Transverse colon (tissue), 4 donors: ENCODE measurements around the gene IL36G. TPM values are rescaled to one million over a fixed set of nuclear protein-coding genes. Genes with fewer than 3 reads are reported as not detected.

ENCODE experiments used
- DNase-seq: peaks from one replicate; pipeline ENCODE4 v3.0.0-alpha.2; 2019
- H3K27ac ChIP-seq, 4 donors: fragments of 200-600 bp; sonication (generic); 2 replicates each; pipeline ENCODE4 v1.5.1; 2016 to 2018; ENCODE audit warnings: inconsistent platforms in 4 of 4
- H3K27me3 ChIP-seq: fragments of 200-600 bp; sonication (generic); 2 replicates; pipeline ENCODE4 v1.5.1; 2017; ENCODE audit warnings: inconsistent platforms
- H3K36me3 ChIP-seq, 4 donors: fragments of 200-600 bp; sonication (generic); 2 replicates each; pipeline ENCODE4 v1.5.1; 2017 to 2019; ENCODE audit warnings: inconsistent platforms in 4 of 4
- H3K4me1 ChIP-seq, 4 donors: fragments of 200-600 bp; sonication (generic); 2 replicates each; pipeline ENCODE4 v1.5.1; 2017 to 2020; ENCODE audit warnings: inconsistent platforms in 4 of 4
- H3K4me3 ChIP-seq, 4 donors: fragments of 200-600 bp; sonication (generic); 1 replicate in 1 of 4; 2 replicates in 3 of 4; pipeline versions ENCODE4 v1.5.1 to v1.6.1; 2017 to 2019; ENCODE audit warnings: inconsistent platforms in 4 of 4
- H3K9me3 ChIP-seq, 2 donors: fragments of 200-600 bp; sonication (generic); 2 replicates each; pipeline ENCODE4 v1.5.1; 2017 to 2019; ENCODE audit warnings: inconsistent platforms in 2 of 2
- CTCF ChIP-seq, 5 experiments: fragments of 200-600 bp in 3 of 5; fragments of 450-650 bp in 2 of 5; sonication (generic) in 3 of 5; IDR thresholded peaks; 1 replicate in 2 of 5; 2 replicates in 3 of 5; pipeline ENCODE4 v1.5.1; 2016 to 2017; ENCODE audit warnings: antibody characterized with exemption in 5 of 5, inconsistent platforms in 3 of 5, mild to moderate bottlenecking in 2 of 5, moderate library complexity in 1 of 5
- EP300 ChIP-seq: sonication (generic); formaldehyde crosslinking; IDR thresholded peaks from one replicate; pipeline ENCODE4 v1.6.1; 2017; ENCODE audit warnings: antibody characterized with exemption, low read depth
- POLR2A ChIP-seq: fragments of 450-650 bp; IDR thresholded peaks from one replicate; pipeline ENCODE4 v1.6.1; 2016; ENCODE audit warnings: antibody characterized with exemption, mild to moderate bottlenecking, moderate library complexity
- POLR2AphosphoS5 ChIP-seq, 3 donors: sonication (generic); formaldehyde crosslinking; IDR thresholded peaks; one replicate each; pipeline ENCODE4 v1.6.1; 2016; ENCODE audit warnings: antibody characterized with exemption in 3 of 3
- WGBS, 2 donors: methylation state at CpG; one replicate each; pipeline ENCODE4 v1.1.5; 2018; ENCODE audit warnings: low coverage in 1 of 2; 5-methylcytosine and 5-hydroxymethylcytosine counted together
- in situ Hi-C, 4 donors: fragments of 200-750 bp; cut with MboI; loops; one replicate each; pipeline versions ENCODE4 v1.15.0 to v1.15.1; 2017; ENCODE audit warnings: low sequenced_read_pairs in 3 of 4, low pct_ligation_motif_present in 1 of 4, low pct_unique_long_range_greater_than_20kb in 1 of 4
- intact Hi-C: fragments of 100-400 bp; cut with DNase I; formaldehyde crosslinking; loops from one replicate; pipeline ENCODE4 v1.15.1; 2023; ENCODE audit warnings: low total_unique reads
- small RNA-seq, 4 donors: library from RNA; depleted of rRNA; stranded (forward); fragments of <200 nt; gene quantifications; one replicate each; pipeline ENCODE3, GENCODE V24; 2016
- total RNA-seq, 4 donors: library from RNA; depleted of rRNA; stranded (reverse); fragments of >200 nt; gene quantifications; one replicate each; pipeline ENCODE4 v1.1.0, GENCODE V29; 2016

The IL36G gene
- total RNA-seq, 4 donors from 2014 or later = 2.8 TPM; not detected in 3

DNA sequence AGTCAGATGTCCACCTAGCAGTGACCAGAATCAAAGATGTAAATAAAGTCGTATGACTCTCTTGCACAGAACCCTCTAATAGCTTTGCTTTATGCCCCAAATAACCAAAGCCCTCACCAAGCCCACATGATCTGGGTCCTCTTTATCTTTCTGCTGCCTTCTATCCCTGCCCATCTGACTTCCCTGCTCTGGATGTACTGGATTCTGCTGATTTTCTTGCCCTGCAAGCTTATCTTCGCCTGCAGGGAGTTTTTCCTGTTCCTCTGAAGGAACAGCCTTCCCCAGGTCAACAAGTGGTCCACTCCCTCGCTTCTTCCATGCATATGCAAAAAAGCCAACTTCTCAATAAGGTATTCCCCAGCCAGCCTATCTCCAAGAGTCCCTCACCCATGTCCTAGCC is 56.2 kb downstream of the IL36G start:
- 73 to 83% methylated on average over 3 of the region's 3 CpGs for WGBS, 2 donors
- in situ Hi-C loops = no loop called here
- H3K4me3 ChIP-seq = no peak overlapping the region
- no peak overlapping the region for H3K27ac ChIP-seq
- no peaks in the 10 kb centered on the region for H3K36me3 ChIP-seq
- intact Hi-C loops = no loop called here
- no peak for DNase-seq
- H3K4me1 ChIP-seq = peaks cover 0 to 2% (median 0%) of the 10 kb centered on the region in 4 donors
- TF ChIP-seq POLR2A (no peak), POLR2AphosphoS5 (IDR thresholded peaks at IDR 0.05) (no peak), EP300 (no peak), CTCF (IDR thresholded peaks at IDR 0.05) (no peak)
- no peaks in the 10 kb centered on the region for H3K9me3 ChIP-seq
- H3K27me3 ChIP-seq = peaks cover 25% of the 10 kb centered on the region

Small RNA genes within 50 kb of the gene (small RNA-seq; reads per million reads assigned to genes)
- 0 reads per million in 4 donors for gene HMGN2P23

Other genes starting within 250 kb of the IL36G start
- gene CKAP2L, start 213.4 kb upstream of the IL36G start, total RNA-seq = 10 to 100 TPM in 1 of 4 donors, 1 to 10 TPM in 1, under 1 TPM in 1, not detected in 1; 0.64 to 33.0 (median 2.2) TPM
- not detected for gene IL1A, start 193.5 kb upstream of the IL36G start, total RNA-seq
- 1 to 10 TPM in 3 of 4 donors, not detected in 1; 1.9 to 7.1 (median 4.6) TPM for gene IL1B, start 141.2 kb upstream of the IL36G start, total RNA-seq
- gene IL37, start 66.8 kb upstream of the IL36G start, total RNA-seq = 1 to 10 TPM in 2 of 4 donors, not detected in 2; 1.1 to 2.6 TPM
- not detected for gene IL36A, start 27.5 kb downstream of the IL36G start, total RNA-seq
- gene IL36B, start 74.9 kb downstream of the IL36G start, total RNA-seq = not detected
- not detected for gene IL36RN, start 81.2 kb downstream of the IL36G start, total RNA-seq
- not detected for gene IL1F10, start 90.0 kb downstream of the IL36G start, total RNA-seq
- gene IL1RN, start 149.6 kb downstream of the IL36G start, total RNA-seq = 10 to 100 TPM in 1 of 4 donors, 1 to 10 TPM in 1, under 1 TPM in 2; 0.40 to 31.8 (median 5.5) TPM
- gene PSD4, start 196.0 kb downstream of the IL36G start, total RNA-seq = 100 to 1,000 TPM in 1 of 4 donors, 10 to 100 TPM in 3; 48.2 to 193 (median 87.4) TPM